GM18526 (cell line): ENCODE results near the gene PDK2.

Source experiments
- POLR2A ChIP-seq: IDR thresholded peaks from 3 replicates; pipeline ENCODE4 v1.6.1; 2011; ENCODE audit not compliant: insufficient read length; ENCODE audit errors: extremely low read depth

PDK2 gene

DNA sequence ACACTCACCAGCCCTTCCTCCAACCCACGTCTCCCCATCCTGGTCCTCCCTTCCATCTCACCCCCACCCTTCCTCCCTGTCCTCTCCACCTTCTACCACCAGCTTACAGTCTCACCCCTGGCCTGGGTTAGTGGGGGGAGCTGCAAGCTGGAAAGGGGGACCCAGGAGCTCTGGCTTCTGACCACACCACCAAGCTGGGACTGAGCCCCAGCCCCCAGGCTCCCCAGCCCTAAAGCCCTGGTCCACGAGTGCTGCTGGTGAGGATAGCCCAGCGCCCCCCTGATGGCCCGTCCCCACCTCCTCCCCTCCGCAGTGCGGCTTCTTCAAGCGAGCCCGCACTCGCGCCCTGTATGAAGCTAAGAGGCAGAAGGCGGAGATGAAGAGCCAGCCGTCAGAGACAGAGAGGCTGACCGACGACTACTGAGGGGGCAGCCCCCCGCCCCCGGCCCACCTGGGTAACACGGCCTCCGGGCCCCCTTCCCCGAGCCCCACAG is 7.2 kb upstream of the PDK2 start:
- TF ChIP-seq POLR2A, result no peak

DNA sequence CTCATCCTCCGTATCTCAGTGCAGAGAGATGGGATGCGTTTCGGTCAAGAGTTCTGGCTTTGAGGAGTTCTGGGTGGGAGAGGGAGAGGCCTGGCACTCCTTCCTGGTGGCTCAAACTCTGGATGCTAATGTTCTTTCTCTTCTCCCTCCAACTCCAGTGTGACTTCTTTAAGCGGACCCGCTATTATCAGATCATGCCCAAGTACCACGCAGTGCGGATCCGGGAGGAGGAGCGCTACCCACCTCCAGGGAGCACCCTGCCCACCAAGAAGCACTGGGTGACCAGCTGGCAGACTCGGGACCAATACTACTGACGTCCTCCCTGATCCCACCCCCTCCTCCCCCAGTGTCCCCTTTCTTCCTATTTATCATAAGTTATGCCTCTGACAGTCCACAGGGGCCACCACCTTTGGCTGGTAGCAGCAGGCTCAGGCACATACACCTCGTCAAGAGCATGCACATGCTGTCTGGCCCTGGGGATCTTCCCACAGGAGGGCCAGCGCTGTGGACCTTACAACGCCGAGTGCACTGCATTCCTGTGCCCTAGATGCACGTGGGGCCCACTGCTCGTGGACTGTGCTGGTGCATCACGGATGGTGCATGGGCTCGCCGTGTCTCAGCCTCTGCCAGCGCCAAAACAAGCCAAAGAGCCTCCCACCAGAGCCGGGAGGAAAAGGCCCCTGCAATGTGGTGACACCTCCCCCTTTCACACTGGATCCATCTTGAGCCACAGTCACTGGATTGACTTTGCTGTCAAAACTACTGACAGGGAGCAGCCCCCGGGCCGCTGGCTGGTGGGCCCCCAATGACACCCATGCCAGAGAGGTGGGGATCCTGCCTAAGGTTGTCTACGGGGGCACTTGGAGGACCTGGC is 6.0 kb upstream of the PDK2 start:
- TF ChIP-seq POLR2A, result no peak

DNA sequence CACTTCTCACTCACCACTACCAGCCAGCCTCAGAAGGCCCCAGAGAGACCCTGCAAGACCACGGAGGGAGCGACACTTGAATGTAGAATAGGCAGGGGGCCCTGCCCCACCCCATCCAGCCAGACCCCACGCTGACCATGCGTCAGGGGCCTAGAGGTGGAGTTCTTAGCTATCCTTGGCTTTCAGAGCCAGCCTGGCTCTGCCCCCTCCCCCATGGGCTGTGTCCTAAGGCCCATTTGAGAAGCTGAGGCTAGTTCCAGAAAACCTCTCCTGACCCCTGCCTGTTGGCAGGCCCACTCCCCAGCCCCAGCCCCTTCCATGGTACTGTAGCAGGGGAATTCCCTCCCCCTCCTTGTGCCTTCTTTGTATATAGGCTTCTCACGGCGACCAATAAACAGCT is 5.1 kb upstream of the PDK2 start:
- no peak for TF ChIP-seq POLR2A

DNA sequence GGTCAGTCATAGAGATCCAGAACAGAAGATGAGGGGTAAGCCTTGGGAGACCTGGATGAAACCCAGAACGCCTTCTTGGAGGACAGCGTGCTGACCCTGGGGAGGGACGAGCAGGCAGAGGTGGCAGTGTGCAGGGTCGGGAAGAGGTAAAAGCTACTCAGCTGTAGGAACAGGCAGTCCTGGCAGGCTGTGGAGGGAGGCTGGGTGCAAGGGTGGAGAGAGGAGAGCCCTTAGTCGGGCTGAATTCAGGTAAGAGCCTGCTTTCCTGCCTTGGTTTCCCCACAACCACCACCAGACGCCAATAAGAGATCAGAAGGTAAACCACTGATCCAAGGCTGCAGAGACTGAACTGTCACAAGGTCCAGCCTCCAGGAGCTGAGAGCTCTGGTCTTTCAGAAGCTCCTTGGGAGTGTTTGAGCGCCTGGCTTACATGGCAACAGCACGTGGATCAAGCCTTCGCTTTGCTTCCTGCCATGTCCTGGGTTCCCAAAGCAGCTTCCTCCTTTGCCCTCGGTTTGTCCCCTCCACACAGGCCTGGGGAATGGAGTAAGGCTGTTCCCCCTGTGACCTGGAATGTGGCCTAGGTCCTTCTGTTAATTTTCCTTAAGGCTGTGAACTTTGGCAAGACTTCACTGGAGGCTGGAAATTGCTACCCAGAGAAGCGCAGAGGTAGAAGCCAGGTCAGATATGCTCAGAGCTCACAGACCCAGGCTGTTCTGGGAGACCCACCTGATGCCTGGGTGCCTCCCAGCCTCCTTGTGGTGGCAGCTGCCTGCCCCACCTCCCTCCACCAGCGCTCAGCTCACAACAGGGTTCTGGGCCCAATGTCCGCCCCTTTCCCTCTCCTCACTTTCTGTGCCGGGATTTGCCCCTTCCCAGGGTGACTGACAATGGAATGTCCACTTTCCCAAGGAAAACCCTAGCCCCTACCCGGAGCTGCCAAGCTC is 3.9 kb upstream of the PDK2 start:
- TF ChIP-seq POLR2A, result no peak

DNA sequence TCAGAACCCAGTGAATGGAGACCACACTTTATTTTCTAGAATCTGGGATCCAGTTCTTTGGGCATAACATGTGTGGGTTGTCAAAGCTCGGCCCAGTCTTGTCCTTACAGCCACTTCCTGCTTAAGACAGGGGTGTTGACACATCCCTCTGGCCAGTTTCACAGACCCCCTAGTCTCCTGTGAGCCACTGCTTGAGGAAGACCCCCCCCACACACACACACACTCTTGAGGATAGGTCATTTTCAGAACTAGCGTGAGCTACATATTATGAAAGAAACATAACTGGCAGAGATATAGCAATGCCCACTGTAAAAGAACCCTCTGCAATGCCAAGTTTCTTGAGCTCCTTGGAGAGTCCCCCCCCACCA is 3.2 kb upstream of the PDK2 start:
- TF ChIP-seq POLR2A, result no peak

DNA sequence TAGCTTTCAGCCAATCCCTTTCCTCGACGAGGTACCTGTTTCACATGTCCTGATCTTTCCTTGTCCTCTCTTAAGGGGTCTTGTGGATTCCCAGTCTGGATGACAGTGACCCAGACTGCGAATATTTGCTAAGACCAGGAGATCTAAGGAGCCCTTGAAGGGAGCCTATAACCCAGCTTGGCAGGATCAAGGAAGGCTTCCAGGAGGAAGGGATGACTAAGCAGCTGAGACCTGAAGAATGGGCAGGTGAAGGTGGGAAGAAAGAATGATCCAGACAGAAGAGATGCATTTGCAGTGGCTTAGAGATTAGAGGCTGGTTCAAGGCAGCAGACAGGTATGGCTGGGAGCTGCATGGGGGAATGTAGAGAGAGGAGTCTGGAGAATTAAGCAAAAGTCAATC is 1.9 kb upstream of the PDK2 start:
- no peak for TF ChIP-seq POLR2A

DNA sequence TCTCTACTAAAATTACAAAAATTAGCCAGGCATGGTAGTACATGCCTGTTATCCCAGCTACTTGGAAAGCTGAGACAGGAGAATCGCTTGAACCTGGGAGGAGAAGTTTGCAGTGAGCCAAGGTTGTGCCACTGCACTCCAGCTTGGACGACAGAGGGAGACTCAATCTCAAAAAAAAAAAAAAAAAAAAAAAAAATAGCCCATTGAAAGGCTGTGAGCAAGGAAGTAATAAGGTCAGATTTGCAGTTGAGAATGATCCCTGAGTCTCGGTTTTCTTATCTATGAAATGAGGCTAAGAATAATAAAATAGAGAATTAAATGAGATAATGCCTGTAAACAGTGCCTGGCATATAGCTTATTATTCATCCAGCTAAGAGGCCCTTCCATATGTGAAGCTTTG is 1.3 kb upstream of the PDK2 start:
- no peak for TF ChIP-seq POLR2A

DNA sequence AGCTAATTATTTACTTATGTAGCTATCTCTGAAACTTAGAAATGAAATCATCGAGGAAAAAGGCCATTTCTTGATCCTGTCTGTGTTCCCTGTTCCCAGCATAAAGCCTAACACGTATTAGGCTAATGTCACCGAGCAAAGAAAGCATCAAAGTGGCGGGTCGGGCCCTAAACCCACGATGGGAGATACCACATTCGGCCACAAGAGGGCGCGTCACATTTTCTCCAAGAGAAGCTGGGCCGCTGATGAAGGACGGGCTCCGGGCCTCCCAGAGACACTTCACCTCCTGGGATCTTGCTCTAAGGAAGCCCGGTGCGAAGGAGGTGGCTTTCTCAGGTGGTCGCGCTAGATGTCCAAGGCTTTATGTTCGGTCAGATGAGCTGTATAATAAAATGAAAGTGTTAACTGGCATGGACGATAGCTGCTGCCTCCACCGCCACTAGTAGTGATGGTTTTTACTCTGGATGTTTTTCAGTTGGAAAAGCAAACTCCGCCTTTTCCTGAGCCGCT is 853 bp upstream of the PDK2 start:
- TF ChIP-seq POLR2A, result no peak

DNA sequence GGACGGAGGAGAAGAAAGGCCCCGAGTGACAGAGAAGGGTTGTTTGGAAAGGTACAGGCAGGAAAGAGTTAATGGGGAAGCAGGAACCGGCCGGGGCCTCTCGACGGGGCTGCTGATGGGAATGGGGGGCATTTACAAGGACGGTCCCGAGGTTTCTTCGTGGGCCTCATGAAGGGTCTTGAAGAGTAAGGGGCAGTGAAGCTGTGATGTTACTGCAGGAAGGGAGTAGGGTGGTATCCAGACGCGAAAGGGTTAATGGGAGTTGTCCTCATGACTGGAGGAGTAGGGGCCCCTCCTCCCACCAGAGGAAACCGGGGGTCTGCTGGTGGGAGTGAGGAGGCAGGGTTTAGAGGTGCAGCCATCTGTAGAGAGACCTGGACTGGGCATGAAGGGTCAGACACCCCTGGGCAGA is 481 bp downstream of the PDK2 start:
- TF ChIP-seq POLR2A, result no peak

DNA sequence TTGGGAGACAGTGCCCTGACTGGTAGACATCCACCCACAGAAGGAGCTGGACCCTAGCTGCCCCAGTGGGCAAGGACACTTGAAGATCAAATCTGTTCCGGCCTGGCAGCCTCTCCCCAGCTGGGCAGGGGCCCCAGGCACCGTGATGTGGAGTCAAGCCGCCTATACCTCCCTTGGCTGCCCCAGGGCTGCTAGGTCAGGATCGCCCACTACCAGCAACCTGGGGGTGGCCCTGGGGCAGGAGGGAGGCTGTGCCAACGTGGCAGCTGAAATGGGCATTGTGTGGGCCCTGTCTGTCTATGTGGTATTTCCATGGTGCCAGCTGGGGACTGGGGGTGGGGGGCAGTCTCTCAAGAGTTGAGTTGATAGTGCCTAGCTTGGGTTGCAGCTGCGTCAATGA is 941 bp downstream of the PDK2 start:
- no peak for TF ChIP-seq POLR2A

DNA sequence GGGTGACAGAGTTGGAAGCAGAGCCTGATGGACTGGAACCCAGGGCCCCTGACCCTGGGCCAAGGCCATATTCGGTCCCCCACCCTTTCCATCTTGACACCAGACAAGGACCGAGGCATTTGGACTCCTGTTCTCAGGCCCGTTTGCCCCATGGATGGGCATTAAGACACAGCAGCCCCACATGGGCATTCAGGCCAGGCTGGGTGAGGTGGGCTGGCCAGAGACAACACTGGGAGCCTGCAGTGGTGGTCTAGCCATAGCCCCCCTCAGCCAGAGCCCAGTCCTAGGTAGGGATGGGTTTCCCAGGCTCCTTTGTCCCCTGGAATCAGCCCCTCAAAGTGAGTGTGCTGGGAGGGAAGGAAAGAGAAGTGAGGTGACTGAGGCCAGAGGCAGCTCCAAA is 1.6 kb downstream of the PDK2 start:
- no peak for TF ChIP-seq POLR2A

DNA sequence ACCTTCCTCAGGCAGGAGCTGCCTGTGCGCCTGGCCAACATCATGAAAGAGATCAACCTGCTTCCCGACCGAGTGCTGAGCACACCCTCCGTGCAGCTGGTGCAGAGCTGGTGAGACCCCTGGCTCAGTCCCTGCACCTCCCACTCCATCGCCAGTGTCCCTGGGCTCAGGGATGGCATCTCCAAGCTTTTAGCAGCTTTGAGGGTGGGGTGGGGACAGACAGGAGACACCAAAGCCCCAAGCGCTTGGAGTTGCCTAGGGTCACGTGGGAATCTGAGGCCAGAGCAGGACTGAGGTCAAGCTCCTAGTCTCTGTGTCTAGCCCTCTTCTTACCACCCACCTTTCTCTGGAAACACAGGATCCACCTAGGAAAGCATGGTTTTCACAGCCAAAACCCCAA is 2.3 kb downstream of the PDK2 start:
- TF ChIP-seq POLR2A, result no peak

DNA sequence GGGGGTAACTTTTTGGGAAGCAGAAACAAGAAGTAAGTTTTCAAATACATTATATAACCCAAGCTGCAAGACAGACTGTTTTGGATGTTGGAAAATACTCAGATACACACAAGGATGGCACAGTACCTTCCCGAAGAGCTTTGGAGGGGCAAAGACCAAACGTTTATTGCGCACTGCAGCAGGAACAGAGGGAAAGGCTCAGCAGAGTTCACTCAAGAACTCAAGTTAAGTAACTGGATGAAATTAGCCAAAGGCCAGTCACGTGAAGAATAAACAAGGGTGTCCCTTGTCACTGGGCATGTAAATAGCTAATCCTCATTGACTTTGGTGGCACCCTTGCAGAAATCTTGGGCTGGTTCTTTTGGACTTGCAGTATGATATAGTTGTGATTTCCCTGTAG is 2.8 kb downstream of the PDK2 start:
- no peak for TF ChIP-seq POLR2A

DNA sequence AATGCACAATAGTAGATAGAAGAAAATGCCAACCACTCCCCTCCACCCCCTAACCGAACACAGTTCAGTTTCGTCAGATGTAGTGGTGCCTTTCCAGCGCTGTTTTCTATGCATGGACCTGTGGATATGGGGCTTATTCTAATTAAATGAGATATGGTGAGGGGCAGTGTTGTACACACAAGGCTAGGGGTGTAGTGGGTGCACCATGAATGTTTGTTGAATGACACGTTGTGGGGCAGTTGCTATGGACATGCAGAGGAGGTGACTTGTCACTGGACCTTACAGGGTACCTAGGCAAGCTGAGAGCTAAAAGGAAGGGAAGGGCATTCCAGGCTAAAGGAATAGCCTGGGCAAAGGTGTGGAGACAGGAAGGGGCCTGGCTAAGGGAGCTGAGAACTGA is 3.4 kb downstream of the PDK2 start:
- no peak for TF ChIP-seq POLR2A

DNA sequence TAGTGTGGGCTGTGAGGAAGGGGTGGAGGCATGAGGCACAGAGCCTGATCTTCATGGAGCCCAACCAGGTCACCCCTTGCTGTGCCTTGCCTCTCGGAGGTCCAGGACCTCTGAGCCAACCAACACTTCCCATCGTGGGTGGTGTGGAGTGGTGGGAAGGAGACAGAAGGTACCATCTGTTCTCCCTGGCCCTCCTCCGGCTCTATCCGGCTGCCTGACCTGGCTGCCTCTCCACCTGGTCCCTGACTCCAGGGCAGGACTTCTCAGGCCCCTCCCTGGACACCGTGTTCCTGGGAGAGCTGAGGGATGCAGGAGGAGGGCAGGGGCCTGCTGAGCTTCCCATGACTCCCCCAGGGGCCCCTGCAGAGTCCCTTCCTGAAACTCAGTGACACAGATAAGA is 3.9 kb downstream of the PDK2 start:
- TF ChIP-seq POLR2A, result no peak

DNA sequence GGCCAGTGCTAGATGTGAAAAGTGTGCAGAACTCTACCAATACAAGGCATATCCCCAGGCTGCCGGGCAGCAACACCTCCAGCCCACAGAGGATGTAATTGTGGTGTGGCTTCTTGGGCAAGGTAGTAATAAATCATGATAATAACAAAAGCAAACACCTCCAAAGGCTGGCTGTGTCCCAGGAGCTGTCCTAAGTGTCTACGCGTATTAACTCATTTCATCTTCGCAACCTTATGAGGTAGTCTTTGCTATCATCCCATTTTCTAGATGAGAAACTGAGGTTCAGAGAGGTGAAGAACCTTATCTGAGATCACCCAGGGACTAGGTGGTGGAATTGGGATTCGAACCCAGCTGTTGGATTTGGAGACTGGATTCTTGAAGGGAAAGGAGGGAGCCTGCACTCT is 5.3 kb downstream of the PDK2 start:
- no peak for TF ChIP-seq POLR2A
